Glutamatergic neuron (in vitro differentiated cells): Measurements from ENCODE around the gene PLPP4. TPM values are rescaled to one million over a fixed set of nuclear protein-coding genes. Genes with fewer than 3 reads are reported as not detected.

Experiments used
- DNase-seq: peaks from one replicate; pipeline ENCODE4 v3.0.0; 2022
- H3K27ac Mint-ChIP-seq: one replicate; pipeline ENCODE4 v1.8.0; 2020; ENCODE audit warnings: mild to moderate bottlenecking, mixed read lengths, inconsistent platforms; ENCODE audit not compliant: unreplicated experiment
- H3K27me3 Mint-ChIP-seq: one replicate; pipeline ENCODE4 v1.8.0; 2020; ENCODE audit warnings: mild to moderate bottlenecking, moderate library complexity, mixed read lengths, inconsistent platforms; ENCODE audit not compliant: unreplicated experiment
- H3K36me3 Mint-ChIP-seq: one replicate; pipeline ENCODE4 v1.8.0; 2020; ENCODE audit warnings: mild to moderate bottlenecking, mixed read lengths, inconsistent platforms; ENCODE audit not compliant: unreplicated experiment
- H3K4me1 Mint-ChIP-seq: one replicate; pipeline ENCODE4 v1.8.0; 2020; ENCODE audit warnings: mild to moderate bottlenecking, low read depth, mixed read lengths, inconsistent platforms; ENCODE audit not compliant: unreplicated experiment
- H3K4me3 Mint-ChIP-seq: one replicate; pipeline ENCODE4 v1.8.0; 2020; ENCODE audit warnings: mild to moderate bottlenecking, mixed read lengths, inconsistent platforms; ENCODE audit not compliant: unreplicated experiment
- H3K9me3 Mint-ChIP-seq: one replicate; pipeline ENCODE4 v1.8.0; 2020; ENCODE audit warnings: mild to moderate bottlenecking, moderate library complexity, mixed read lengths, inconsistent platforms; ENCODE audit not compliant: unreplicated experiment
- CTCF ChIP-seq: fragments of 200-600 bp; sonication (generic); IDR thresholded peaks from one replicate; pipeline ENCODE4 v1.5.0; 2021; ENCODE audit not compliant: partially characterized antibody, unreplicated experiment
- total RNA-seq: library from RNA; stranded (reverse); fragmentation: NEBNext Ultra II Directional; extraction: Animal tissue kit (Norgen Biotek cat#: 25700); gene quantifications from one replicate; pipeline ENCODE4 v1.2.1, GENCODE V29; 2021; ENCODE audit not compliant: unreplicated experiment

PLPP4 gene
- total RNA-seq, 1 donor from 2014 or later, result 2.6 TPM

DNA sequence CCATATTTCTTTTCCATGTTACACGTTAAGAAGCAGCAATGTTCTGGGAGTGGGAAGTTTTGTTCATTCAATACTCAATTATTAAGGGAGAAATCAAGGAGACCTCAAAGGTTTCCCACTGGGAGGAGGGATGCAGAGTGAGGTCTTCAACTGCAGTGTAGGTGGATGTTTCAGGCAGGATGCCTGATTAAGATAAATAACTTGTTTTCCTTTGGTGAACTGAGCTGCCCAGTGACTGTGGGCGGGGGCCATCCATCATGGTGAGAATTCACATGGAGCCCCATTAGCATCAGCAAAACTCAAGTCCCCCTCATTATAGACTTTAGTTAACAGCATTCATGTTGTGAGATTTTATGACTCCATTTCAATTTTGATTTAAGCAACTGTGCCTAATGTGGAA lies 121.1 kb downstream of the PLPP4 start:
- Mint-ChIP-seq H3K4me3 (no peak overlapping the region), H3K4me1 (no peaks in the 10 kb centered on the region), H3K9me3 (no peaks in the 10 kb centered on the region), H3K36me3 (no peaks in the 10 kb centered on the region), H3K27ac (no peak overlapping the region), H3K27me3 (no peaks in the 10 kb centered on the region)
- no peak for DNase-seq
- no peak for TF ChIP-seq CTCF

- no peaks in the 10 kb centered on the region for H3K27me3 Mint-ChIP-seq
- no peaks in the 10 kb centered on the region for H3K9me3 Mint-ChIP-seq
- H3K4me3 Mint-ChIP-seq, result no peak overlapping the region
- no peak for TF ChIP-seq CTCF
- no peak overlapping the region for H3K27ac Mint-ChIP-seq
- no peak for DNase-seq
- H3K4me1 Mint-ChIP-seq, result no peaks in the 10 kb centered on the region
- H3K36me3 Mint-ChIP-seq, result no peaks in the 10 kb centered on the region
Observed at GRCh38 chr10:120578890-120579289, 121.9 kb downstream of the PLPP4 start.

DNA sequence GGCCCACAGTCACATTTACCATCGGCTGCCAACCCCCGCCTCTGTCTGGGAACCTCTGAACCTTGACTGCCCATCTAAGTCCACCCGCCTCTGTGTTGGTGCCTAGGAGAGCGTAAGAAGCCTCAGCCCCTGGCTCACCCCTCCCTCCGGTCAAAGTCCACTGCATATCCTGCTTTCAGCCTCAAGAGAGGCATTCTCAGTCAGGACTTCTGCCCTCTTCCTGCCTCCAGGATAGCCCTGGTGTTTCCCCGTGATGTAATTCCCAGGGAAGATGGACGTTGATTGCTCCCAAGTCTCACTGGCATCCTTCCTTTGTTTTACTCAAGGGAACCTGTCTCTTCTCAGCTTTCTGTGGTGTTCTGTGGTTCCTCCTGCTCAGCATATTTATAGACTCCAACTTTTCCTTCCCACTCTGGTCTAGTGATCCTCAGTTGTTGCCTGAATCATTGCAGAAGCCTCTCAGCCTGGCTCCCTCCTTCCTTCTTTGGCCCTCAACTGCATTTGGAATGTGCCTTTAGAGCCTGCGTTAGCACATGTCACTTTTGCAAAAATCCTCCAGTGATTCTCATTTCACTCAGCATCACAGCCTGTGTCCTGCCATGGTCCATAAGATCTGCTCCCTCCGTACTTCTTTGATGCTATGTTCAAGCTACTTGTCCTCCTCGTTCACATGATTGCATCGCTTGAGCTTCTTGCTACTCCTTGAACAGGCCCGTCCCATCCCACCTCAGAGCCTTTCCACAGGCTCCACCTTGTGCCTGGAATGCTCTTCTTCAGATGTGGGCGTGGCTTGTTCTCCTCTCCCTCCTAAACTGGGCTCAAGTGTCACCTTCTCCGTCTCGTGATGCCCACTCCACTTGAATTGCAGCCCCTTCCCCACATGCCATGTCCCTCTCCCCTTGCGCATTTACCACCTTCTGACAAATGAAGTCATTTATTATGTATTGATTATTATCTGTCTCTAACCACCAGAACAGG lies 124.2 kb downstream of the PLPP4 start:
- Mint-ChIP-seq H3K4me3 (no peak overlapping the region), H3K36me3 (no peaks in the 10 kb centered on the region), H3K4me1 (no peaks in the 10 kb centered on the region), H3K27ac (no peak overlapping the region), H3K9me3 (no peaks in the 10 kb centered on the region), H3K27me3 (no peaks in the 10 kb centered on the region)
- no peak for TF ChIP-seq CTCF
- DNase-seq, result no peak

DNA sequence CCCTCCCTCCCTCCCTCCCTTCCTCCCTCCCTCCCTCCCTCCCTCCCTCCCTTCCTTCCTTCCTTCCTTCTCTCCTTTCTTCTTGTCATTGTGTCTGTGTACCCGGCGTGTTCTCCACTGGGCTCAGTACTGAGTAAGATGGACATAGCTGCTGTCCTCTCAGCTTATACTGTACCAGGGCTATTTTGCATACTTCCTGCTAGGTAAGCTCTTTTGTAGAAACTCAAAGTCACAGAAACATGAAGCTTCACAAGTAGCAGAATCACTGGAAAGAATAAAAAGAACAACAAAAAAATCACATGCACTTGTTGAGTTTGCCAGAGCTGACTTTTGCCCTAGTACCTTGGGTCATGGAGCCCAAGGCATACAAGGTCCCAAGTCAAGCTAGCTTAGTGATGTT lies 125.7 kb downstream of the PLPP4 start:
- Mint-ChIP-seq H3K4me3 (no peak overlapping the region), H3K27ac (no peak overlapping the region)
- DNase-seq, result no peak

More for the DNA sequence above, 125.7 kb downstream of the PLPP4 start:
- no peaks in the 10 kb centered on the region for H3K4me1 Mint-ChIP-seq
- H3K9me3 Mint-ChIP-seq, result peaks cover 2% of the 10 kb centered on the region
- TF ChIP-seq CTCF, result no peak
- H3K27me3 Mint-ChIP-seq, result no peaks in the 10 kb centered on the region
- H3K36me3 Mint-ChIP-seq, result no peaks in the 10 kb centered on the region
